Measurements from ENCODE around the gene NBPF1.
"Not testable (repeated sequence)": the region's sequence is repeated elsewhere in the genome, so short reads cannot be mapped to it uniquely, and the experiment has no call there.

NBPF1 gene

DNA sequence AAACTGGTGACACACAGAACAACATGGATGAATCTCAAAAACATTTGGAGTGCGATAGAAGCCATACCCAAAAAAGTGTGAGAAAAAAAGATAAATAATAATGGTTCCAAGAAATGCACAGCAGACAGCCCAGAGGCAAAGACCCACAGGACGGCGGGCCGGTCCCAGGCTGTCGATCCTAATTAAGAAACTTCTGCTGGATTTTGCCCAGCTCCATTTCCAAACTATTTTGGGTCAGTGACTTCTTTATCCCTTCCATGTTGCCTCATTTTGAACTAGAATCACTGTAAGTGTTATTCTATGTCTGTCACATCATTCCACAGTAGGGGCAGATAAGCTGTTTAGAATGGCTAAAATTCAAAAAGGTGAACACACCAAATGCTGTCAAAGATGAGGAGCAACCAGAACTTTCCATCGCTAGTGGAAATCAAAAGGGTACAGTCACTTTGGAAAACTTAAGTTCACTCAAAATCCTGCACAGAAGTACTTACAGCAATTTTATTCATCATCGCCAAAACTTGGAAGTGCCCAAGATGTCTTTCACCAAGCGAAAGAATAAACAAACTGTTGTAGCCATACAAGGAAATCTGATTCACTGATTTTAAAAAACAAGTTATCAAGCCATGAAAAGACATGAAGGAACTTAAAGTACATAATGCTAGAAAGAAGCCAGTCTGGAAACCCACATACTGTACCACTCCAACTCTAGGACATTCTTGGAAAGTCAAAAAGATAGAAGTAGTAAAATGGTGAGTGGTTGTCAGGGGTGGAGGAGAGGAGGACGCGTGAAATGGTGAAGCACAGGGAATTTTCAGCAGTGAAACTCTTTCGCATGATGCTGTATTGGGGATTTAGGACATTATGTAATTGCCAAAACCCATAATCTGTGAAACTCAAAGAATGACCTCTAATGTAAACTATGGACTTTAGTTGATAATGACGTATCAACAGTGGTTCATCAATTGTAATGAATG, 7.5 kb downstream of the NBPF1 start:
- no peak overlapping the region for H3K9ac ChIP-seq (ENCODE audit: low read depth in 1 of 2, low read length in 2 of 2)
- no peak overlapping the region for H3K27ac ChIP-seq (ENCODE audit: low read depth, low read length)
- H3K36me3 ChIP-seq (ENCODE audit: control insufficient read depth in 1 of 2, insufficient read depth in 2 of 2, low read length in 2 of 2) = peaks cover 17 to 36% of the 10 kb centered on the region in 2 donors
- H3K4me3 ChIP-seq (ENCODE audit: low read depth in 1 of 2, low read length in 2 of 2) = no peak overlapping the region
- H3K27me3 ChIP-seq (ENCODE audit: control insufficient read depth in 1 of 2, insufficient read depth in 2 of 2, low read length in 2 of 2) = no peaks in the 10 kb centered on the region
- H3K9me3 ChIP-seq (ENCODE audit: control insufficient read depth in 1 of 2, low read length in 2 of 2) = no peaks in the 10 kb centered on the region
- no peaks in the 10 kb centered on the region for H3K4me1 ChIP-seq (ENCODE audit: control insufficient read depth in 1 of 2, insufficient read depth in 2 of 2, low read length in 2 of 2)

DNA sequence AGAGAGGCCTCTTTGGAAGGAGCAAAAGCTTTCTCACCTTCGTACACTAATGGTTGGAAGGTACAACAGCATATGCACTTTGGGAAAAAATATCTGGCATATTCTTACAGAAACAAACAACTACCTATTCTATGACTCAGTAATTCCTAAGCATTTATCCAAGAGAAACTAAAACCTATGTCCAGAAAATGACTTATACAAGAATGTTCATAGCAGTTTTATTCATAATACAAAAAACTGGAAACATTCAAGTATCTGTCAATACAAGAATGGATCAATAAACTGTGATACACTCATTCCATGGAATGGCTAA, 8.2 kb downstream of the NBPF1 start:
- peaks cover 17 to 36% of the 10 kb centered on the region in 2 donors for H3K36me3 ChIP-seq (ENCODE audit: control insufficient read depth in 1 of 2, insufficient read depth in 2 of 2, low read length in 2 of 2)
- H3K9ac ChIP-seq (ENCODE audit: low read depth in 1 of 2, low read length in 2 of 2) = no peak overlapping the region
- no peaks in the 10 kb centered on the region for H3K27me3 ChIP-seq (ENCODE audit: control insufficient read depth in 1 of 2, insufficient read depth in 2 of 2, low read length in 2 of 2)
- no peak overlapping the region for H3K27ac ChIP-seq (ENCODE audit: low read depth, low read length)
- no peaks in the 10 kb centered on the region for H3K9me3 ChIP-seq (ENCODE audit: control insufficient read depth in 1 of 2, low read length in 2 of 2)
- no peak overlapping the region for H3K4me3 ChIP-seq (ENCODE audit: low read depth in 1 of 2, low read length in 2 of 2)
- no peaks in the 10 kb centered on the region for H3K4me1 ChIP-seq (ENCODE audit: control insufficient read depth in 1 of 2, insufficient read depth in 2 of 2, low read length in 2 of 2)

- not testable (repeated sequence) for H3K4me1 ChIP-seq (ENCODE audit: control insufficient read depth in 1 of 2, insufficient read depth in 2 of 2, low read length in 2 of 2); H3K9ac ChIP-seq (ENCODE audit: low read depth in 1 of 2, low read length in 2 of 2); H3K9me3 ChIP-seq (ENCODE audit: control insufficient read depth in 1 of 2, low read length in 2 of 2); H3K27ac ChIP-seq (ENCODE audit: low read depth, low read length); H3K27me3 ChIP-seq (ENCODE audit: control insufficient read depth in 1 of 2, insufficient read depth in 2 of 2, low read length in 2 of 2); H3K4me3 ChIP-seq (ENCODE audit: low read depth in 1 of 2, low read length in 2 of 2)
- peaks cover 17 to 36% of the 10 kb centered on the region in 2 donors for H3K36me3 ChIP-seq (ENCODE audit: control insufficient read depth in 1 of 2, insufficient read depth in 2 of 2, low read length in 2 of 2)
These were observed 8.7 kb downstream of the NBPF1 start for GRCh38 chr1:16604514-16605212.

GRCh38 chr1:16603623-16604022, 9.7 kb downstream of the NBPF1 start:
- not testable (repeated sequence) for H3K9me3 ChIP-seq (ENCODE audit: control insufficient read depth in 1 of 2, low read length in 2 of 2); H3K27ac ChIP-seq (ENCODE audit: low read depth, low read length); H3K9ac ChIP-seq (ENCODE audit: low read depth in 1 of 2, low read length in 2 of 2); H3K27me3 ChIP-seq (ENCODE audit: control insufficient read depth in 1 of 2, insufficient read depth in 2 of 2, low read length in 2 of 2); H3K4me1 ChIP-seq (ENCODE audit: control insufficient read depth in 1 of 2, insufficient read depth in 2 of 2, low read length in 2 of 2); H3K4me3 ChIP-seq (ENCODE audit: low read depth in 1 of 2, low read length in 2 of 2)
- peaks cover 17 to 34% of the 10 kb centered on the region in 2 donors for H3K36me3 ChIP-seq (ENCODE audit: control insufficient read depth in 1 of 2, insufficient read depth in 2 of 2, low read length in 2 of 2)

DNA sequence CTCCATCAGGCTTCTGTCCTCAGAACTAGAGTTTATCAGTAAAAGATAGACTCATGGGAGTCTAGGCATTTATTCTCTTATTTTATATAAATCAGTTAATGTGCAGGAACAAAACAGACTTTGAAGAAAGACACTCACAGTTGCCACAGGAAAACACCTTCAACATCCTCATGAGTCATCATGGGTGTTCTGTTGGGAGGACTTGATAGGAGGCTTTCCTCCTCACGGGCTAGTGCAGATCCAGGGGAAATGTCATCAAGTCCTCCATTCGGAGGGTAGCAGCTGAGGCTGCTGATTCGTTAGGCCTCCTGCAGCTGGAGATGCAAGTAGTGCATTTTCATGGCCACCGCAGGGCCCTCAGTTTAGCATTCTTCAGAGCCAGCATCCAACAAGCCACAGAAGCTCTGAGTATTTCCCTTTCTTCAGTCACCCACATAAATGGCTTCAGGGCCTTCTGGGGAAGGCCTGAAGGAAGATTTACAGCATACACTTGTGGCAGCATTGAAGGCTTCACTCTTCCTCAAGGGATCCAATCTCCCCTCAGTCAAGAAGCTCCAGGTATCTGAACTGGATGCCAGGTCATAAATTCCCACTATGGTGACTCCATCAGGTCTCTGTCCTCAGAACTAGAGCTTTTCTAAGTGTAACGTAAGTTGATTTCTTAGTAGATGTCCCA, 10.9 kb downstream of the NBPF1 start:
- H3K27ac ChIP-seq (ENCODE audit: low read depth, low read length); H3K27me3 ChIP-seq (ENCODE audit: control insufficient read depth in 1 of 2, insufficient read depth in 2 of 2, low read length in 2 of 2); H3K9me3 ChIP-seq (ENCODE audit: control insufficient read depth in 1 of 2, low read length in 2 of 2); H3K9ac ChIP-seq (ENCODE audit: low read depth in 1 of 2, low read length in 2 of 2); H3K4me3 ChIP-seq (ENCODE audit: low read depth in 1 of 2, low read length in 2 of 2); H3K4me1 ChIP-seq (ENCODE audit: control insufficient read depth in 1 of 2, insufficient read depth in 2 of 2, low read length in 2 of 2): not testable (repeated sequence)
- H3K36me3 ChIP-seq (ENCODE audit: control insufficient read depth in 1 of 2, insufficient read depth in 2 of 2, low read length in 2 of 2) = peaks cover 9 to 22% of the 10 kb centered on the region in 2 donors

- H3K27ac ChIP-seq (ENCODE audit: low read depth, low read length); H3K9ac ChIP-seq (ENCODE audit: low read depth in 1 of 2, low read length in 2 of 2); H3K4me3 ChIP-seq (ENCODE audit: low read depth in 1 of 2, low read length in 2 of 2); H3K4me1 ChIP-seq (ENCODE audit: control insufficient read depth in 1 of 2, insufficient read depth in 2 of 2, low read length in 2 of 2); H3K27me3 ChIP-seq (ENCODE audit: control insufficient read depth in 1 of 2, insufficient read depth in 2 of 2, low read length in 2 of 2); H3K9me3 ChIP-seq (ENCODE audit: control insufficient read depth in 1 of 2, low read length in 2 of 2): not testable (repeated sequence)
- peaks cover 1 to 11% of the 10 kb centered on the region in 2 donors for H3K36me3 ChIP-seq (ENCODE audit: control insufficient read depth in 1 of 2, insufficient read depth in 2 of 2, low read length in 2 of 2)
These were observed 12.2 kb downstream of the NBPF1 start for GRCh38 chr1:16600855-16601786.

GRCh38 chr1:16599326-16599725, 14.0 kb downstream of the NBPF1 start:
- H3K27me3 ChIP-seq (ENCODE audit: control insufficient read depth in 1 of 2, insufficient read depth in 2 of 2, low read length in 2 of 2); H3K27ac ChIP-seq (ENCODE audit: low read depth, low read length); H3K36me3 ChIP-seq (ENCODE audit: control insufficient read depth in 1 of 2, insufficient read depth in 2 of 2, low read length in 2 of 2); H3K9me3 ChIP-seq (ENCODE audit: control insufficient read depth in 1 of 2, low read length in 2 of 2); H3K4me1 ChIP-seq (ENCODE audit: control insufficient read depth in 1 of 2, insufficient read depth in 2 of 2, low read length in 2 of 2); H3K9ac ChIP-seq (ENCODE audit: low read depth in 1 of 2, low read length in 2 of 2); H3K4me3 ChIP-seq (ENCODE audit: low read depth in 1 of 2, low read length in 2 of 2): not testable (repeated sequence)

DNA sequence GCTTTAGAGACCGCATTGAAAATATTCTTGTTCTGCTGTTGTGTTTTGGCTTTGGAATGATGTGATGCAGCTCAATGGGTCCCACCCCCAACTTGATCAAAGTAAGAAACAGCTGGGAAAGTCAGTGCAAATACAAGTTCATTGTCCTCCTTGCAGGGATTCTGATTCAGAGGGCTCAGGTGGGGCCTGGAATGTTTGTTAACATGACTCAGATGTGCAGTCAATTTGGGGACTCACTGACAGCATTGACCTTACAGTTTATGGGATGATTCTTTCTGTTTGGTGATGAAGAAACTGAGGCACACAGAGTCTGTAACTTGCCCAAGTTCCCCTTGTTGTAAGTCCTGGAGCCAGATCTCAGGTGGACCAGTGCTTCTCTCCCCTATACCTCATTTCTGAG, 18.1 kb downstream of the NBPF1 start:
- H3K27ac ChIP-seq (ENCODE audit: low read depth, low read length); H3K9me3 ChIP-seq (ENCODE audit: control insufficient read depth in 1 of 2, low read length in 2 of 2); H3K27me3 ChIP-seq (ENCODE audit: control insufficient read depth in 1 of 2, insufficient read depth in 2 of 2, low read length in 2 of 2); H3K36me3 ChIP-seq (ENCODE audit: control insufficient read depth in 1 of 2, insufficient read depth in 2 of 2, low read length in 2 of 2); H3K9ac ChIP-seq (ENCODE audit: low read depth in 1 of 2, low read length in 2 of 2); H3K4me3 ChIP-seq (ENCODE audit: low read depth in 1 of 2, low read length in 2 of 2); H3K4me1 ChIP-seq (ENCODE audit: control insufficient read depth in 1 of 2, insufficient read depth in 2 of 2, low read length in 2 of 2): not testable (repeated sequence)

- not testable (repeated sequence) for H3K4me1 ChIP-seq (ENCODE audit: control insufficient read depth in 1 of 2, insufficient read depth in 2 of 2, low read length in 2 of 2); H3K9ac ChIP-seq (ENCODE audit: low read depth in 1 of 2, low read length in 2 of 2); H3K9me3 ChIP-seq (ENCODE audit: control insufficient read depth in 1 of 2, low read length in 2 of 2); H3K27me3 ChIP-seq (ENCODE audit: control insufficient read depth in 1 of 2, insufficient read depth in 2 of 2, low read length in 2 of 2); H3K36me3 ChIP-seq (ENCODE audit: control insufficient read depth in 1 of 2, insufficient read depth in 2 of 2, low read length in 2 of 2); H3K4me3 ChIP-seq (ENCODE audit: low read depth in 1 of 2, low read length in 2 of 2); H3K27ac ChIP-seq (ENCODE audit: low read depth, low read length)
These were observed 21.5 kb downstream of the NBPF1 start for GRCh38 chr1:16591845-16592244.
